D721Med (cell line): ENCODE results near the gene LPP.

Experiments
- DNase-seq: peaks from one replicate; pipeline ENCODE4 v3.0.0; 2011; ENCODE audit warnings: low spot score; ENCODE audit not compliant: insufficient read length
- FAIRE-seq: peaks from 2 replicates; lab custom pipeline; 2011; peaks lifted over from hg19 to GRCh38; lab: Jason Lieb, UNC
- CTCF ChIP-seq: IDR thresholded peaks from 2 replicates; pipeline ENCODE4 v1.5.1; 2012; ENCODE audit warnings: mild to moderate bottlenecking, control low read depth; ENCODE audit not compliant: insufficient read depth; ENCODE audit errors: missing control alignments

The LPP gene

GRCh38 chr3:188458756-188459155 is 304.8 kb downstream of the LPP start:
- FAIRE-seq (no peak), DNase-seq (no peak)
- TF ChIP-seq CTCF: no peak

GRCh38 chr3:188465311-188465710 is 311.4 kb downstream of the LPP start:
- no peak for TF ChIP-seq CTCF
- FAIRE-seq: no peak

DNA sequence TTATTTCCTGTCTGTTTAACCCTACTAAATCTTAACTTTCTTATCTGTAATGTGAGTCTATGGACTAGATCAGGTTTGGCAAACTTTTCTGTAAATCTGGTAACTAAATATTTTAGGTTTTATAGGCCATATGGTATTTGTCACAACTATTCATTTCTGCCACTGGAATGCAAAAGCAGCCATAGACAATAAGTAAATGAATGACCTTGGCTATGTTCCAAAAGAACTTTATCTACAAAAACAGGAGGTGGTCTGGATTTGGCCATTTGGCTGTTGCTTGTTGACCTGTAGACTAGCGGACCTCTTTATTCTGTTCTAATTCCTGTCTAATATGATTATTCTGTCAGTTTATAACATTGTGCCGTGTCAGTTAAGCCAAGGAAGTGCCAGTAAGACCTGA is 314.2 kb downstream of the LPP start:
- no peak for TF ChIP-seq CTCF
- DNase-seq: no peak
- no peak for FAIRE-seq

More at GRCh38 chr3:188465311-188465710, 311.4 kb downstream of the LPP start:
- no peak for DNase-seq

GRCh38 chr3:188468662-188469061 is 314.7 kb downstream of the LPP start:
- FAIRE-seq (no peak), DNase-seq (no peak)
- TF ChIP-seq CTCF: no peak

DNA sequence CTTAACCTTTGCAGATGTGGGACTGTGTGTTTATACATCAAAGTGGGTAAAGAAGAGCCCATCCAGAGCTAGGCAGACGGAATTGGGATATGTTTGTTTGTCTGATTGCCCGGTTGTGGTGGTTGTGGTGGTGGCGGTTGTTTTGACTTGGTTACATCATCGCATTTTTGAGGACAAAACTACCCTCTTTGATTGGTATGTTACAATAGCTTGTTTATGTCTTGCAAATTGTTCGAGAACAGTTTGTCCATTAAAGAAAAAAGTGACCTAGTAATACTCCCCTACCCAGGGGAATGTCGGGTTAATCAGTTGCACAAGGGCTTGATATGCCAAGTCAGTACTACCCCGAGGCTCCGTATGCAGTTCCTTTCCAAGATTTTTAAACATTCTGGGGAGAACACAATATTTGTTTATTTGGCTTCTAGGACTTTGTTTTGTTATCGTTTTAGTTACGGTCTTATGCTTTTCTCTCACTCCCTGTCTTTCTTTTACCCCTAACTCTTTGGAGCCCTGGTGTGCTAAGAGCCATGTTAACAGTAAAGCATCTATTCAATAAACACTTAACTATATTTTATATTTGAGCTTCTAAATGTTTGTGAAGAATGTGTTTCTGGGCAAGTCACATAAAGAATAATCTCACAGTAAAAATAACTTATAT is 315.4 kb downstream of the LPP start:
- DNase-seq (no peak), FAIRE-seq (no peak)
- TF ChIP-seq CTCF: no peak

GRCh38 chr3:188470508-188471130 is 316.7 kb downstream of the LPP start:
- FAIRE-seq (no peak), DNase-seq (no peak)
- no peak for TF ChIP-seq CTCF

DNA sequence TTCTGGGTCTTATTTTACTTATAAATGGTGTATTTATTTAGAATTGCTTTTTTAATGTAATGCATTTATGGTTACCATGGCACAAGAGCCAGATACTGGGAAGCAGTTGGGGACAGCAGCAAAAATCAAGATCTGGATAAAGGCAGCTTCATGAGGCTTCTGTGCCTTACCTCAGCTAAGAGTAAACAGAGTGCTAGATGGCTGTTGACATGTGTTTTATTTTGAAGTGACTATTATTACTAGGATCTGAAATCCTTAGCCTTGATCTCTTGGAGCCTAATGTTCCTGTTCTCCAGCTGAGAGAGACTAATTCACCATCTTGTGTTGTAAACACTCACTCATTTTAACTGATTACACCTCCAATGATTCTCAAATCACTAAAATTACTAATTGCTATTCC is 317.8 kb downstream of the LPP start:
- no peak for DNase-seq
- no peak for TF ChIP-seq CTCF
- no peak for FAIRE-seq
